Activated CD4-positive, alpha-beta T cell treated with anti-CD3 and anti-CD28 coated beads, Interleukin-2, amount 10 ng/mL, durations not matched to agents 24 days and 14 days (primary cell): ENCODE data around the gene WDFY4. TPM values are rescaled to one million over a fixed set of nuclear protein-coding genes. Genes with fewer than 3 reads are reported as not detected.

Experiments used
- DNase-seq: peaks from one replicate; pipeline ENCODE4 v3.0.0; 2022
- H3K27ac Mint-ChIP-seq: one replicate; pipeline ENCODE4 v1.8.0; 2022; ENCODE audit warnings: mild to moderate bottlenecking, mixed read lengths
- H3K27me3 Mint-ChIP-seq: one replicate; pipeline ENCODE4 v1.8.0; 2022; ENCODE audit warnings: mixed read lengths
- H3K36me3 Mint-ChIP-seq: one replicate; pipeline ENCODE4 v1.8.0; 2022; ENCODE audit warnings: low read depth, mild to moderate bottlenecking, mixed read lengths
- H3K4me1 Mint-ChIP-seq: one replicate; pipeline ENCODE4 v1.8.0; 2021; ENCODE audit warnings: mixed read lengths
- H3K4me3 Mint-ChIP-seq: one replicate; pipeline ENCODE4 v1.8.0; 2022; ENCODE audit warnings: mild to moderate bottlenecking, moderate library complexity, mixed read lengths
- H3K9me3 Mint-ChIP-seq: one replicate; pipeline ENCODE4 v1.8.0; 2021; ENCODE audit warnings: mixed read lengths
- intact Hi-C: fragments of 100-400 bp; cut with micrococcal nuclease; formaldehyde crosslinking; loops from one replicate; pipeline ENCODE4 v1.15.1; 2023
- total RNA-seq: library from RNA; stranded (reverse); gene quantifications from 2 replicates; pipeline ENCODE4 v1.2.3, GENCODE V29; 2022

WDFY4 gene
- total RNA-seq, 1 donor from 2014 or later, result 0.05 TPM

DNA sequence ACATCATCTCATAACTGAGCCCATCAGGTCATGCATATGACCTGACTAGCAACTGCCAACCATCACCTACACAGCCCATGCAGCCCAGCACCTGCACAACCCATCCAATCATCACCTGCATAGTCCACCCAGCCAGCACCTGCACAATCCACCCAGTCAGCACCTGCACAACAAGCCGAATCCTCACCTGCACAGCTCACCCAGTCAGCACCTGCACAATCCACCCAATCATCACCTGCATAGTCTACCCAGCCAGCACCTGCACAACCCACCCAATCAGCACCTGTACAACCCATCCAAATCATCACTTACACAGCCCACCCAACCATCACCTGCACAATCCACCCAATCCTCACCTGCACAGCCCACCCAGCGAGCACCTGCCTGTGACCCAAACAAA is 33.4 kb upstream of the WDFY4 start:
- no peak overlapping the region for H3K27ac Mint-ChIP-seq
- peak; percentile 45 for DNase-seq
- H3K36me3 Mint-ChIP-seq, result no peaks in the 10 kb centered on the region
- intact Hi-C loops, result no loop called here
- H3K4me3 Mint-ChIP-seq, result no peak overlapping the region
- peaks cover 27% of the 10 kb centered on the region for H3K27me3 Mint-ChIP-seq
- no peaks in the 10 kb centered on the region for H3K9me3 Mint-ChIP-seq
- no peaks in the 10 kb centered on the region for H3K4me1 Mint-ChIP-seq

GRCh38 chr10:48651839-48652238 is 32.8 kb upstream of the WDFY4 start:
- peaks cover 29% of the 10 kb centered on the region for H3K27me3 Mint-ChIP-seq
- H3K36me3 Mint-ChIP-seq, result no peaks in the 10 kb centered on the region
- no peak overlapping the region for H3K27ac Mint-ChIP-seq
- DNase-seq, result peak; percentile 50
- H3K9me3 Mint-ChIP-seq, result no peaks in the 10 kb centered on the region
- no peak overlapping the region for H3K4me3 Mint-ChIP-seq
- intact Hi-C loops, result no loop called here
- peaks cover 2% of the 10 kb centered on the region for H3K4me1 Mint-ChIP-seq

DNA sequence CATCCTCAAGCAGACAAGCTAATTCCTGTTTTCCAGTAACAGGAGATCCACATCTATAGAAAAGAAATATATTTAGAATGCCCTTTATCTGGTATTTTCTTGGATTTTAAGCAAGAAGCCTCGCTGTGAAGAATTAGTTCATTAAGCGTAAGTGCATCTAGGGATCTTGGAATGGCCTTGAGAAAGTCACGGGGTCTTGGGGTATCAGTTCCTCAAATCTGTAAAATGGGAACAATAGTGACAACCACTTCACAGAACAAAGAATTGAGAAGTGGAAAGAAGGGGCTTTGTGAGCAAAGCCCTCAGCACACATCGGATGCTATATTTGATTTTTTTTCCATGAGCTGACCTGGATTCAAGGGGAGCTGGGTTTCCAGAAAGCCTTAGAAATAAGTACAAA is 32.3 kb upstream of the WDFY4 start:
- Mint-ChIP-seq H3K36me3 (no peaks in the 10 kb centered on the region), H3K9me3 (no peaks in the 10 kb centered on the region), H3K27me3 (peaks cover 29% of the 10 kb centered on the region), H3K27ac (no peak overlapping the region), H3K4me3 (no peak overlapping the region), H3K4me1 (peaks cover 2% of the 10 kb centered on the region)
- DNase-seq, result no peak
- intact Hi-C loops, result no loop called here

DNA sequence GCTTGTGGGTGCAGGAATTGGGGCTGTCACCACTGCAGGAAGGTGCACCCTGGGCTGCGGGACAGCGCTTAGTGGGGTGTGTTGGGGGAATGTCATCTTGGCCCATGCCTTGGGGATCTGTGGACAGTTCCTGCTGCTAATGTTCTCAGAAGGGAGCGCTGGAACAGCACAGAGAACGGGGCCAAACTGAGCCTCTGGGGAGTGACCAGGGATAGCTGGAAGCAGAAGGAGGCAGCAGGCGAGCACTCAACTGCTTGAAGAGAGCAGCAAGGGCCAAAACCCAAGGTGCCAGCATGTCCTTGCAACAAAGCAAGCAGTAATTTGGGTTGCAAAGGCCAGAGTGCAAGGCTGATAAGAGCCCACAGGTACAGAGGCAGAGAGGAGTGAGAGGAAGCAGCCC is 31.3 kb upstream of the WDFY4 start:
- intact Hi-C loops, result no loop called here
- H3K27me3 Mint-ChIP-seq, result peaks cover 35% of the 10 kb centered on the region
- no peaks in the 10 kb centered on the region for H3K36me3 Mint-ChIP-seq
- DNase-seq, result peak; percentile 49
- H3K4me3 Mint-ChIP-seq, result no peak overlapping the region
- H3K27ac Mint-ChIP-seq, result no peak overlapping the region
- H3K9me3 Mint-ChIP-seq, result no peaks in the 10 kb centered on the region
- H3K4me1 Mint-ChIP-seq, result peaks cover 3% of the 10 kb centered on the region

GRCh38 chr10:48653944-48654698 is 30.6 kb upstream of the WDFY4 start:
- intact Hi-C loops, result no loop called here
- Mint-ChIP-seq H3K36me3 (no peaks in the 10 kb centered on the region), H3K4me3 (peak overlapping the region; percentile 39), H3K27me3 (peaks cover 37% of the 10 kb centered on the region), H3K9me3 (no peaks in the 10 kb centered on the region), H3K27ac (no peak overlapping the region), H3K4me1 (peaks cover 4% of the 10 kb centered on the region)
- peak; percentile 52 for DNase-seq

DNA sequence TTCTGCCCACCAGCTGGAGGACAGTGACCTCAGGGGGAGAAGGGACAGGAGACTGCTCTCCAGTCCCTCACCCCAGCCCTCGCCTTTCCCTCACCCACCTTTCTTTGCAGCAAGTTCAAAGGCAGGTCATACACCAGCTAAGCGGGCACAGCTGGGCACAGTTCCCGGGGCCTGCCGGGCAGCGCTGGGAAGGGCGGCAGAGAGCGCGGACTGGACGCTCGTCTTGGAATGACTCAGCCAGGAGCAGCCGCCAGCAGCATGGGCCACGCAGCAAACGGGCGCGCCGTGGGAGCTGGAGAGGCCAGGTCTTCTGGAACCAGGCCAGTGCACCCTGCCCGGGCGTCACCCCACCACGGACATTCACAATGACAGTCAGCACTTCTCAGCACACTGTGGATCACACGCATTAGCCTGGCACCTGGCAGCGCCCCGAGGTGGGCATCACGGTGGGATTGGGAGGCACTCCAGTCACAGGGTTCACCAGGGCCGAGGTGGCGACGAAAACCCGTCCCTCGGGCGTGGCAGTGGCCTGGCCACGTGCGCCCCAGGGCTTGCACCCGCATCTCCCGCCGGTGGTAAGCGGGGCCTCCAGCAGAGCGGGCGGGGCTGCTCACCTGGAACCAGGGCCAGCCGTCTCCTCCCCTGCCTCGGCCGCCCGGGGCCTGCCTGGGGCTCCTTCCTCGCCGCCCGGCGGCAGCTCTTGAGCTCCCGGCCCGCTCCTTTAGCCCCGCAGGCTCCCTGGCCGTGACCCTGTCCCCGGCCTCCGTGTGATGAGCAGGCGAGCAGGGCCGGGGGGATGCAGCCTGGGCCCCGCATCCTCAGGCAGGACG is 29.0 kb upstream of the WDFY4 start:
- Mint-ChIP-seq H3K4me1 (peaks cover 4% of the 10 kb centered on the region), H3K9me3 (no peaks in the 10 kb centered on the region), H3K36me3 (no peaks in the 10 kb centered on the region), H3K27ac (no peak overlapping the region), H3K4me3 (peak overlapping the region; percentile 86), H3K27me3 (peaks cover 35% of the 10 kb centered on the region)
- intact Hi-C loops, result loop anchor here (1.0 to 5.0 kb wide), 5 partner anchors 48 to 507 kb away; partner anchors contain the start of genes ARHGAP22 and MAPK8
- DNase-seq, result no peak

GRCh38 chr10:48656241-48656913 is 28.3 kb upstream of the WDFY4 start:
- H3K27ac Mint-ChIP-seq, result peak overlapping the region; percentile 66
- DNase-seq, result peak; percentile 97
- peaks cover 36% of the 10 kb centered on the region for H3K27me3 Mint-ChIP-seq
- no peaks in the 10 kb centered on the region for H3K36me3 Mint-ChIP-seq
- H3K9me3 Mint-ChIP-seq, result no peaks in the 10 kb centered on the region
- intact Hi-C loops, result loop anchor here (1.0 to 5.0 kb wide), 5 partner anchors 49 to 506 kb away; partner anchors contain the start of genes ARHGAP22 and MAPK8
- peaks cover 4% of the 10 kb centered on the region for H3K4me1 Mint-ChIP-seq
- H3K4me3 Mint-ChIP-seq, result peak overlapping the region; percentile 86

- peaks cover 32% of the 10 kb centered on the region for H3K27me3 Mint-ChIP-seq
- no peak for DNase-seq
- H3K27ac Mint-ChIP-seq, result no peak overlapping the region
- H3K4me1 Mint-ChIP-seq, result peaks cover 4% of the 10 kb centered on the region
- H3K36me3 Mint-ChIP-seq, result no peaks in the 10 kb centered on the region
- no peaks in the 10 kb centered on the region for H3K9me3 Mint-ChIP-seq
- peak overlapping the region; percentile 86 for H3K4me3 Mint-ChIP-seq
- intact Hi-C loops, result loop anchor here (1.0 to 5.0 kb wide), 5 partner anchors 50 to 505 kb away; partner anchors contain the start of genes ARHGAP22 and MAPK8
These were observed 27.8 kb upstream of the WDFY4 start for GRCh38 chr10:48656914-48657305.

DNA sequence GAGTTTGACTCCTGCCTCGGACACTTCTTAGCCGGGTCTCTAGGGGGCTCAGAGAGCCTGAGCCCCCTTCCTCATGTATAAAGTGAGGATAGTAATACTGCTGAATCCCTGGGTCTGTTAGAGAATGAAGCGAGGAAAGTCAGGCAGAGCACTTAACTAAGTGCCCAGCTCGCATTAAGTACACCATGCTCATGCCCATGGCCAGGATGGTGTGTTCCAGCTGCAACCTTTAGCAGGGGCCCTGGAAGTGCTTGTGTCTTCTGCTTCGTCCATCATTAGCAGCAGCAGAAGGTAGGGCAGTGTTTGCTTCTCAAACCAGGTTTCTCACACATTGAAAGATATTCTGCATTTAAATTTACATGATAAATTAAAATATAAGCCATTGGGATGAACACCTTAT is 27.3 kb upstream of the WDFY4 start:
- H3K27me3 Mint-ChIP-seq, result peaks cover 32% of the 10 kb centered on the region
- H3K4me1 Mint-ChIP-seq, result peaks cover 4% of the 10 kb centered on the region
- H3K9me3 Mint-ChIP-seq, result no peaks in the 10 kb centered on the region
- DNase-seq, result peak; percentile 53
- H3K4me3 Mint-ChIP-seq, result no peak overlapping the region
- no peaks in the 10 kb centered on the region for H3K36me3 Mint-ChIP-seq
- no peak overlapping the region for H3K27ac Mint-ChIP-seq
- intact Hi-C loops, result loop anchor here (5.0 kb wide), 3 partner anchors 50 to 505 kb away; partner anchors contain the start of genes ARHGAP22 and MAPK8

DNA sequence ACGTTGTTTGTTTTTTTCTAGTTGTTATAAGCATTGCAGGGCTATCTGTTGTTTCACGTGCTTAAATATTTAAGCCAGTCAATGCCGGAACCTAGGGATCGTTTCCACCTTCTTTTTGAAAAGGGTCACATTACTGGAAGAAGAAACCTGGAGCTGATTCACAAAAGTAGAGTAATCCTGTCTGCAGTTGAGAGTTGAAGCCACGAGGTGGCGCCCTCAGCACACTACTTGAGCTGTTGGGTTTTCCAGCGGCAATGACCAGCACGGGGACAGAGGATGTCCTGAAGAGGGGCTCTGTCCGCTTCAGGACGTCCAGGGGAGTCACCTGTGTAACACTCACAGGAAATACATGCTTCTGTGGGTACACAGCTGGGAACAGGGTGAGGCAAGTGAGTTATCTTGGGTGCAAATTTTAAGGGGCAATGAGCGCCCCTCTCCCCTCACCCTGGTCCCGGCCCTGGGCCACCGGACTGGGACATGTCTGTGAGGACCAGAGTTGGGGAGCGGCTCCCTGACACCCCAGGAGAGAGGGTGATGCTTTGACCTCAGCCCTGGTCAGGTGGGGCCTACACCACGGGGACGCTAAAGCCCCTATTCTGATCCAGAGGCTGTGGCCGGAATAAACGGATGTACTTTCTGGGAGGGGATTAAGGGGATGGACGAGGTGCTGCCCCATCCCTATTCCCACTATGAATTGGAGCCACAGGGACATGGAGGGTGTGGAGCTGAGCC is 26.3 kb upstream of the WDFY4 start:
- peak; percentile 88 for DNase-seq
- H3K4me3 Mint-ChIP-seq, result no peak overlapping the region
- intact Hi-C loops, result loop anchor here (2.0 to 5.0 kb wide), 5 partner anchors 51 to 860 kb away; partner anchors contain the start of genes ARHGAP22 and MAPK8
- H3K4me1 Mint-ChIP-seq, result peaks cover 4% of the 10 kb centered on the region
- peaks cover 24% of the 10 kb centered on the region for H3K27me3 Mint-ChIP-seq
- peak overlapping the region; percentile 62 for H3K27ac Mint-ChIP-seq
- H3K9me3 Mint-ChIP-seq, result no peaks in the 10 kb centered on the region
- no peaks in the 10 kb centered on the region for H3K36me3 Mint-ChIP-seq

DNA sequence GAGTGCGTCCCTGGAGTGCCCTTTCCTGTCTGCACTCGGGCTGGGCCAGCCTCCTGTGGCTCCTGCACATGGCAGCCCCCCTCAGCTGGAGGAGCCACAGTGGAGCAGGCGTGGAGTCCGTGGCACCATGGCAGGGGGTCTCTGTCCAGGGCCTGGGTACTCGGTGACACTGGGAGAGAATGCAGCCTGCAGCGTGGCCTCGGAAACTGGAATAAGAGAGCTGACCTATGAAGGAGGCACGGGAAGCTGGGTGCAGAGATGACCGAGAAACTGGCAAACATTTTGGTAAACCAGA is 25.8 kb upstream of the WDFY4 start:
- DNase-seq, result peak; percentile 38
- Mint-ChIP-seq H3K9me3 (no peaks in the 10 kb centered on the region), H3K4me3 (no peak overlapping the region)

GRCh38 chr10:48659790-48660189 is 24.9 kb upstream of the WDFY4 start:
- H3K9me3 Mint-ChIP-seq, result no peaks in the 10 kb centered on the region
- peaks cover 15% of the 10 kb centered on the region for H3K27me3 Mint-ChIP-seq
- intact Hi-C loops, result loop anchor here (2.0 to 5.0 kb wide), 5 partner anchors 52 to 859 kb away; partner anchors contain the start of genes ARHGAP22 and MAPK8
- H3K27ac Mint-ChIP-seq, result no peak overlapping the region
- H3K36me3 Mint-ChIP-seq, result no peaks in the 10 kb centered on the region
- DNase-seq, result no peak
- H3K4me1 Mint-ChIP-seq, result peaks cover 4% of the 10 kb centered on the region
- no peak overlapping the region for H3K4me3 Mint-ChIP-seq

More for the DNA sequence above, 25.8 kb upstream of the WDFY4 start:
- Mint-ChIP-seq H3K27ac (no peak overlapping the region), H3K36me3 (no peaks in the 10 kb centered on the region), H3K4me1 (peaks cover 4% of the 10 kb centered on the region), H3K27me3 (peaks cover 22% of the 10 kb centered on the region)
- intact Hi-C loops, result loop anchor here (2.0 to 5.0 kb wide), 5 partner anchors 52 to 860 kb away; partner anchors contain the start of genes ARHGAP22 and MAPK8

- peak; percentile 37 for DNase-seq
- intact Hi-C loops, result no loop called here
- H3K9me3 Mint-ChIP-seq, result no peaks in the 10 kb centered on the region
- H3K27ac Mint-ChIP-seq, result no peak overlapping the region
- no peaks in the 10 kb centered on the region for H3K36me3 Mint-ChIP-seq
- H3K4me1 Mint-ChIP-seq, result peaks cover 3% of the 10 kb centered on the region
- peaks cover 12% of the 10 kb centered on the region for H3K27me3 Mint-ChIP-seq
- no peak overlapping the region for H3K4me3 Mint-ChIP-seq
These were observed 23.2 kb upstream of the WDFY4 start for GRCh38 chr10:48661441-48661840.
